ENCODE results near the gene GHITM.

GRCh38 chr10:84181631-84182030, 42.3 kb downstream of the GHITM start:
- no peak for TF ChIP-seq CTCF (conservative IDR thresholded peaks at IDR 0.05 in 1 of 2, IDR thresholded peaks at IDR 0.05 in 1 of 2; ENCODE audit: low read depth in 1 of 2, low read length in 2 of 2)
- no peak for TF ChIP-seq EZH2 (IDR thresholded peaks at IDR 0.05; ENCODE audit: low read length, missing control alignments)

Measured in fibroblast of lung (primary cell).